GM06990 (cell line): ENCODE measurements around the gene MTM1.

Experiments
- DNase-seq: peaks from one replicate; pipeline ENCODE4 v3.0.0-alpha.2; 2011; ENCODE audit not compliant: insufficient read length; ENCODE audit errors: extremely low read depth
- H3K27me3 ChIP-seq: replicated peaks from 2 replicates; pipeline ENCODE4 v1.6.0; 2011; ENCODE audit warnings: low read length; ENCODE audit not compliant: control insufficient read depth, insufficient read depth
- H3K36me3 ChIP-seq: 2 replicates; pipeline ENCODE4 v1.5.1; 2011; ENCODE audit warnings: low read length; ENCODE audit not compliant: control insufficient read depth, insufficient read depth
- H3K4me3 ChIP-seq: replicated peaks from 2 replicates; pipeline ENCODE4 v1.5.1; 2011; ENCODE audit warnings: low read depth, mild to moderate bottlenecking, control low read depth, low read length
- TF ChIP-seq, protein P1 (sequence below): IDR thresholded peaks from 2 replicates; pipeline ENCODE4 v1.5.1; 2011; ENCODE audit warnings: low read length, control low read depth, mild to moderate bottlenecking, inconsistent platforms; ENCODE audit not compliant: insufficient read depth, poor library complexity, severe bottlenecking

Gene MTM1

DNA sequence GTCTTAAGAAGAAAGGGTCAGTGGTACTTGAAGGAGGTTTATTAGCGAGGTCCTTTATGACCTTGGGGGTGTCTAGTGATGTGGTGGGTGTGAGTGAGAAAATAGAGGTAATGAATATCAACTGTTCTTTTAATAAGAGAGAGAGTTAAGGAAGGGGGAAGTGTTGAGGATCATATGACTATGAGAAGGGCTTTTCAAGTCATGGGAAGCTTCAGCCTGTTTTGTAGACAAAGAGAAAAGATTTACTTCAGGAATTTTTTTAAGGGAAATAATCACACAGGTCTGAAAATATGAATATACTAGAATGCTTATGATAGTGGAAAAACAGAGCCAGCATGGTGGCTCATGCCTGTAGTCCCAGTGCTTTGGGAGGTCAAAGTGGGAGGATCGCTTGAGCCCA is 83.5 kb downstream of the MTM1 start:
- Histone ChIP-seq H3K4me3 (no peak overlapping the region), H3K27me3 (no peaks in the 10 kb centered on the region), H3K36me3 (no peaks in the 10 kb centered on the region)
- DNase-seq, result no peak
- TF ChIP-seq, protein P1, sequence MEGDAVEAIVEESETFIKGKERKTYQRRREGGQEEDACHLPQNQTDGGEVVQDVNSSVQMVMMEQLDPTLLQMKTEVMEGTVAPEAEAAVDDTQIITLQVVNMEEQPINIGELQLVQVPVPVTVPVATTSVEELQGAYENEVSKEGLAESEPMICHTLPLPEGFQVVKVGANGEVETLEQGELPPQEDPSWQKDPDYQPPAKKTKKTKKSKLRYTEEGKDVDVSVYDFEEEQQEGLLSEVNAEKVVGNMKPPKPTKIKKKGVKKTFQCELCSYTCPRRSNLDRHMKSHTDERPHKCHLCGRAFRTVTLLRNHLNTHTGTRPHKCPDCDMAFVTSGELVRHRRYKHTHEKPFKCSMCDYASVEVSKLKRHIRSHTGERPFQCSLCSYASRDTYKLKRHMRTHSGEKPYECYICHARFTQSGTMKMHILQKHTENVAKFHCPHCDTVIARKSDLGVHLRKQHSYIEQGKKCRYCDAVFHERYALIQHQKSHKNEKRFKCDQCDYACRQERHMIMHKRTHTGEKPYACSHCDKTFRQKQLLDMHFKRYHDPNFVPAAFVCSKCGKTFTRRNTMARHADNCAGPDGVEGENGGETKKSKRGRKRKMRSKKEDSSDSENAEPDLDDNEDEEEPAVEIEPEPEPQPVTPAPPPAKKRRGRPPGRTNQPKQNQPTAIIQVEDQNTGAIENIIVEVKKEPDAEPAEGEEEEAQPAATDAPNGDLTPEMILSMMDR, result no peak

DNA sequence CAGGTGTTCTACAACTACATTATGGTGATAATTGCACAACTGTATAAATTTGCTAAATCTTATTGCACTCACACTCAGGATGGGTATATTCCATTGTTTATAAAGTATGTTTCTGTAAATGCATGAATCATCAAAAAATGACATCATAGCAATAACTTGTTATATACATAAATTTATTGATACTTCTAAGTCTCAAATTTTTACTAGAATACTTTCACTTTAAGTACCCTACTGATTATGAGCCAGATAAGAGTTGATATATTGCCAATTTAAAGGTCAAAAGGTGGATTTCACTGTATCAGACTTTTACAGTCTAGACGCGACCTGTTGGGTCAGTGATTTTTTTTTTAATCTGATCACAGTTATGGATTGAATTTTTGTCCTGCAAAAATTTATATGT is 87.4 kb downstream of the MTM1 start:
- no peak for DNase-seq
- TF ChIP-seq, protein P1, result no peak
- Histone ChIP-seq H3K4me3 (no peak overlapping the region), H3K27me3 (no peaks in the 10 kb centered on the region), H3K36me3 (no peaks in the 10 kb centered on the region)

DNA sequence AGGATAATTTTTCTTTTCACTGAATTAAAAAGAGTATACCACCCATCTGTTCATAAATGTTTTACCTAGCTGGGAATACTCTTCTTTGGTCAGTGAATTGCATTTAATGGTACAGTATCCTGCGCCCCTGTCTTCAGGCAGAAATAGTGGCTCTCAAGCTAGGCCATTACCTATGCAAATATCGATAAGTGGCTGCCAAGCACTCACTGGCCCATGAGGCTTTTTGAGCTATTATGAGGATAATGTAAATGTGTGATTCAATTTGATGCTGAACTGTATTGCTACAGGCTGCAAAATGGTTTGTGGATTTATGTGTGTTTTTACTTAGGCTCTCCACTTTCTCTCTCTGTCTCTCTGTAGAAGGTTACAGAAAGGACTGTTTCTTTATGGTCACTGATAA is 94.7 kb downstream of the MTM1 start:
- H3K4me3 ChIP-seq, result no peak overlapping the region
- H3K27me3 ChIP-seq, result no peaks in the 10 kb centered on the region
- H3K36me3 ChIP-seq, result no peaks in the 10 kb centered on the region
- no peak for DNase-seq
- TF ChIP-seq, protein P1, result no peak

DNA sequence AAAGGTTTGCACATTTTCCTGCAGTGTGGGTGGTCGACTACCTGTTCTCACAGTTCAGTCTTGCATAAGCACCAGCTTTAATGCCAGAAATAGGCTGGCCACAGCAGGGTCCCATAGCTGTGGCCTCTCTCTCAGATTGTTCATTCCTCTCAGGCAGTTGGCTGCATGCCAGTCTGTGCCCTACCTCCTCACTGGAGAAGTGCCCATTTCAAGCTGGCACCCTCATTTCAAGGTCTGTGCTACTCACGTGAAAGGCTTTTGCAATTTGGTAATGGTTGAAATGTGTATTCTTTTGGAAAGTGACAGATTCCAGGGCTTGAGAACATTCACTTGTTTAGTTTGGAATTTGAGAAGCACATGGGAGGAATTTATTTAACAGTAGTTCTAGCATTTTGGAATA is 95.9 kb downstream of the MTM1 start:
- TF ChIP-seq, protein P1, result no peak
- Histone ChIP-seq H3K27me3 (no peaks in the 10 kb centered on the region), H3K4me3 (no peak overlapping the region), H3K36me3 (no peaks in the 10 kb centered on the region)
- no peak for DNase-seq

DNA sequence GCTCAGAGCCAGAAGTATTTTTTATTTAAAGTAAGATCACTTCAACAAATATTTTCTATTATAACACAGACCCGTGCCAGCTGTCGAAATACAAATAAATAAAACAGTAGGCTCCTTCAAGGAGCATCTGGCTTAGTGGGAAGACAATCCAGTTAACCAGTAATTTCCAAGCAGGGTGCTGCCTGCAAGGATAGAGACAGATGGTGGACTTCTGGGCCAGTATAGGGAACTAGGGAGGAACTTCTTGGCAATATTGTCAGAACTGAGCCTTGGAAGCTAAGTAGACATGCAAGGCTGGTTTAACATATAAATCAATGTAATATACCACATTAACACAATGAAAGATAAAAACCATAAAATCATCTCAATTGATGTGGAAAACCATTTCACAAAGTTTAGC is 107.8 kb downstream of the MTM1 start:
- DNase-seq, result no peak
- TF ChIP-seq, protein P1, result no peak
- no peaks in the 10 kb centered on the region for H3K27me3 ChIP-seq
- no peaks in the 10 kb centered on the region for H3K36me3 ChIP-seq
- no peak overlapping the region for H3K4me3 ChIP-seq

DNA sequence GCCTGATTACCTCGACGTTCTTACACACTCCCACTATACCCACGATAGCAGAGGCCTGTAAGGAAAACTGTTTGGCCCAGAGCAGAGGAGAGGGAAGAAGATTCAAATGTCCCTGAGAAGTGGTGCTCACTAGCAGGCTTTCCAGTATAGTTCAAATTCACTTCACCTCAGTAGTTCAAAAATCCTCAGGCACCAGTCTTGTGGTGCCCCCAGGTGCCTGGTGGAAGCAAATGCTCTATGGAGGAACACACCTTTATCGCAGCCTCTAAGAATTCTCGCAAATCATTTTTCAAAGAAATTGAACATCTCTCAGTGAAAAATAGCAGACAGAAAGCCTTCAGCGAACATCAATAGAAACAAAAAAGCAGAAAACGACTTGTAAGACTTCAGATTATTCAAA is 112.6 kb downstream of the MTM1 start:
- Histone ChIP-seq H3K4me3 (no peak overlapping the region), H3K36me3 (no peaks in the 10 kb centered on the region), H3K27me3 (no peaks in the 10 kb centered on the region)
- TF ChIP-seq, protein P1, result peak; percentile 37
- DNase-seq, result no peak
